Epithelial cell of prostate (primary cell): ENCODE measurements around the gene LARP4B.

ENCODE experiments used
- DNase-seq: peaks from one replicate; pipeline ENCODE4 v3.0.0-alpha.2; 2011; ENCODE audit warnings: low read depth, low spot score
- H3K27ac ChIP-seq: fragments of 450-650 bp; 2 replicates; pipeline ENCODE4 v1.5.1; 2017; ENCODE audit warnings: mild to moderate bottlenecking

LARP4B gene

DNA sequence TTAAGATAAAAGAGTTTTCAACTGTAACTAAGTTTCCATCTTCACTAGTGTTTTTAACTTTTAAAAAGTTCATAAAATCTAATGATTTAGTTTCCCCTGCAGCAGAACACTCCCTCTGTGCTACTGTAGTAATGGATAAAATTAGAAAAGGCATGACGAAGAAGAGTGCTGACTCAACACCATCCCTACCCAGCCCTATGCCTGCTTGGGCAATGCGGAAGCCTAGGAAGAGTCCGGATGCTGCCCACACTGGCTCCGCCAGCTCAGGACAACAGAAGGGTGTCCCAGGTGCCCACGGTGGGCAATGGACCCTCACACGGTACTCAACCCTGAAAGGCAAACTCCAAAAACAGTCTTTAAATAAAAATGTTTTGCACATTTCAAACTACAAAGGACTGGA is 118.2 kb downstream of the LARP4B start:
- DNase-seq, result no peak

DNA sequence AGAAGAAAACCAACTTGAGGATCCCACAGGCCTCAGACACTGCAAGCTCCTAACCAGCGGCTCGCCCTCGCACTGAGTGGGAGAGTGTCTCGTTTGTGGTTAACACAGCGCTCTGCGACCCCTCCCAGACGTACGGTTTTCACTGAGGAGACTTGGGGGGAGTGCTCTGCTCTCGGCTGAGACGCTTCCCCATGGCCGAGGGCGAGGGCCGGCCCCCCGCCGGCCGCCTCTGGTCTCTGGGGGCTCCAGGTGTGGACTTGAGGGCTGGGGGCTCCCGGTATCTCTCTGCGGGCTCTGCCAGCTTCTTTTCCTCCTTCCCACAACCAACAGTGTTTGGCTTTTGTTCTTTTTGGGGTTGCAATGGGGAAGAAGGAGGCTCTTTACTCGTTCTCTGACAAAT is 118.7 kb downstream of the LARP4B start:
- no peak for DNase-seq
- no peak overlapping the region for H3K27ac ChIP-seq

More for the DNA sequence above, 118.2 kb downstream of the LARP4B start:
- H3K27ac ChIP-seq, result no peak overlapping the region

GRCh38 chr10:811379-812175 is 119.9 kb downstream of the LARP4B start:
- no peak for DNase-seq
- no peak overlapping the region for H3K27ac ChIP-seq

DNA sequence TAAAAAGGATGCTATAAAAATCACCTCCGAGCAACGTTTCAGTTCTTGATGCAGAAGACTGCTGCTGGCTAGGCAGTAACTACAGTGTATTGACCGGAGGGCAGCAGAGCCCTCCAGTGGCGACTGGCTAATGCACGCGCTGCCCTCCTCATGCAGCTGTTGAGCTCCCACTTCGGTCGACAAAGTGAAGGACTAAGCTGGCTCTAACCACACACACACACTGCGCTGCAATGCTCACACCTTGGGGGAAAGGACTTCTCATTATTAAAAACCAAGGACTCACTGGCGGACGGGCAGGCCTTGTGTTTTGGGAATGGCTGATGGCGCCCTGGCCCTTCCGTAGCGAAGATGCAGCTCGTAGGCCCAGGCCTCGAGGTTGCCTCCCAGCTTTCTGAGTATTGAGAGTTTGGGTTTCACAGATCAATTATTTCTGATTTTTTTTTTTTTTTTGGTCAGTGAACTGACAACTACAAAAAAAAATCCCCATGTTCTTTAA is 121.1 kb downstream of the LARP4B start:
- DNase-seq, result no peak
- H3K27ac ChIP-seq, result no peak overlapping the region

DNA sequence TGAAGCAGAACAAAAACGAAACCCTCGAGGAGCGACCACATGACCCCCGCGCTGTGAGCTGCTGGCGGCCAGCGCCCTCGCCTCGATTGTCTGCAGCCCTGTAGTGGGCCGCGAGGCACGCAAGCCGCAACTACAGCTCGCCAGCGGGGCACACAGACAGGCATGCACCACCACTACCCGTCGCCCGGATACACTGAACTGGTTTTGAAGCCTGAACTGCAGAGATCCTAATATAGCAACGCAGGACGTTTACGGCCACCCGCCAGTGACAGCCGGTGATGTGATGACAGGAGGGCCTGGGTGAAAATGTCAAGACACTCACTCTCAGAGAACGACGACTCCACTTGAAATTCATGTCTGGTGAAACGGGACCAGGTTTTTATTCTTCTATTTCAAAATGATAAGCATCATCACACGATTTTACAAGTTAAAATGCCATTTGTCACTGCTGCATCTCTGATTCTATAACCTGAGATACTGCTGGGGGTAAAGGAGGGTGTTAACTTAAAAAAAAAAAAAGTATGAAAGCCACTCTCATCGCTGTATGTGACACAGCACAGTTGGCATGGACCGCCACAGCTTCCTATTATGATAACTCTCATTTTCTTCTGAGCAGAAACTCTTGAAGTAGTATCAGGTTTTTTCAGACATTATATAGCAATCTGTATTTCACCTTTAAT is 121.7 kb downstream of the LARP4B start:
- H3K27ac ChIP-seq, result no peak overlapping the region
- no peak for DNase-seq

- no peak overlapping the region for H3K27ac ChIP-seq
- DNase-seq, result no peak
Measured at GRCh38 chr10:807958-808353, 123.5 kb downstream of the LARP4B start.

- DNase-seq, result no peak
- no peak overlapping the region for H3K27ac ChIP-seq
Measured at GRCh38 chr10:807163-807957, 124.1 kb downstream of the LARP4B start.

GRCh38 chr10:806451-807162 is 124.9 kb downstream of the LARP4B start:
- no peak for DNase-seq
- no peak overlapping the region for H3K27ac ChIP-seq

GRCh38 chr10:805620-806305 is 125.7 kb downstream of the LARP4B start:
- H3K27ac ChIP-seq, result no peak overlapping the region
- DNase-seq, result no peak

DNA sequence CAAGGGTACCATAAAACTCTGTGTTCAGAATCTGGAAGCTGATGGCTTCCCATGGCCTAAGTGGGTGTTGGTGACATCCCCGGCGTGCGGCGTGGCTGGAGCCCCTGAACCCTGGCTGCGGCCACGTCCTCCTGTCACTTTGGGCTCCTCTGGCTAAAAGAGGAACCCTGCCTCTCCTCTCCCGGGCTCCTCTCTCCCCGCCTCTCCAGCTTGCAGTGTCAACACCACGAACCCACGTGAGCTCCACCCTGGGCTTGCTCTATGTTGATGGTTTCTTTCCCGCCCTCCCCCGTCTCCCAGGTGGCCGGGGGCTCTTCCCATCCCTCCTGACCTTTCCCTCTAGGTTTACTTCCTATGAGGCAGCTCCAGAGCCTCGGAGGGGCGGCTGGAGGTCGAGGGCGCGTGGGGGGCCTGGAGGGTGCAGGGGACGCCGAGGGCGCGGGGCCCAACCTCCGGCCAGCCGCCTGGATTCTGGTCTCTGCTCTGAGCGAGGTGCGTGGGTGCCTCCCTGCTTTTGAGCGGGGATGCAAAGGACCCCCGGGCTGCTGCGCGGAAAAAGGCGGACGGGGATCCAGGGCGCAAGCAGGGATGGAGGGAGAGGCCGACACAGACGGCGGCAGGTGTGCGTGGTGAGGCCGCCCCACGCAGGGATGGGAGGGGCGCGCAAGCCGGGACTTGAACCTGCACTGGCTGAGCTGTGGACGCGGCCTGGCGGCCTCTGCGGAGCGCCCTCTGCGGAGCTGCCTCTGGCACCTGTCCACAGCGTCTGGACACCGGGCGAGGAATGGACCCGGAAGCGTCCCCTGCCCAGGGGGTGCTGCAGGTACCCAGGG is 126.5 kb downstream of the LARP4B start:
- DNase-seq, result no peak
- H3K27ac ChIP-seq, result no peak overlapping the region

DNA sequence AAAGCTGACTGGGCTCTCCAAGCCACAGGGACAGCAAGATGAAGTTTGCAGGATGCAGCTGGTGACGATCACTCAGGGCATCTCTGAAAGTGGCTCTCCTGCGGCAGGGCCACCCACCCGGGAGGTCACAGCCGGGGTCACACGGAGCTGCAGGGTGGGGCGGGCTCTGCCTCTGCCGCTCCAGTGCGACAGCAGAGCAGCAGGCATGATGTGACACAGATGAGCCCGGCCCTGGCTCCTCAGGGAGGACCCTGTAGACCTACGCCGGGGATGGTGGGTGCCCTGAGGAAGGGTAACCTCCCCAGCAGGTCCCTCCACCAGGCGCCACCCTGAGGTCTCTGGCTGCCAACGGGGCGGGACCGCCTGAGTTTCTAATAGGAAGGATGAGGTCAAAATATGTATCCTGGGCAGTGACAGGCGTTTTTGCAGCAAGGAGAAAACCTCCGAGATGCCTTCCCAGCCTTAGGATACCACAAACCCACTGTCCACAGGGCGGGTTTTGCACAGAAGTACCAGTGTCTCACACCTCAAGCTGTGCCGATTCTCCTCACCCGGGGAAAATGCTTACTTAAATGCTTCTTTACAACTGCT is 127.2 kb downstream of the LARP4B start:
- no peak for DNase-seq
- no peak overlapping the region for H3K27ac ChIP-seq

DNA sequence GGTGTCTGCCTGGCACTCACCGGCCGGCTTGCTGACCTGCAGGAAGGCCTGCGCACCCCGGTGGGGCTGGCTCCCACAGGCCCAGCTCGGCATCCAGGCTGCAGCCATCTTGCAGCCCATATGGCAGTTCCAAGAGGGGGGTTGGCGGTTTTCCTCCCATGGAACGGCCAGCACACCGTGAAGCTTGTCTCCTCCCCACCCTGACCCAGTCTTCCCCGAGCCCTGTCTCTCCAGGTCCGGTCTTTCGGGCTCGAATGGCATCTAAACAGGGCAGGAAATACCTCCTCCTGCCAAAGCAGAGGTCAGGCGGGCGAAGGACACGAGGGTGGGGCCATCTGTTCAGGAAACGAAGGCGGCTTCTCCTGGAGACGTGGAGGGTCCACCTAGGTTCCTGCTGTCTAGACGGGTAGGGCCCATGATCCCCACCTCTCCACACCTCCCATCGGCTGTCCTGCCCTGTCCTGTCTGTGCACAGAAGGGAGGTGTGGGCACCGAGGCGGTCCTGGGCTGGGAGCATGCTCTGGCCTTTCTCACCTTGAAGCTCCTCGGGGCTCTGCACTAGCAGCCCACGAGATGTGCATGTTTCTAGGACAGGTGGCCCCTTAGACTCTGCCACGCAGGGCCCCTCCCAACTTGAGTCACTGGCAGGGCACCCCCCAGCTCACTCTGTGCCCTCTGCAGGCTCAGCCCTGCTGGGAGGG is 128.3 kb downstream of the LARP4B start:
- no peak for DNase-seq
- H3K27ac ChIP-seq, result no peak overlapping the region

GRCh38 chr10:802506-802905 is 129.0 kb downstream of the LARP4B start:
- no peak overlapping the region for H3K27ac ChIP-seq
- DNase-seq, result no peak

- no peak for DNase-seq
- H3K27ac ChIP-seq, result no peak overlapping the region
Measured at GRCh38 chr10:797179-797578, 134.3 kb downstream of the LARP4B start.

- no peak for DNase-seq
- H3K27ac ChIP-seq, result no peak overlapping the region
Measured at GRCh38 chr10:796233-796632, 135.3 kb downstream of the LARP4B start.

GRCh38 chr10:794382-794956 is 137.0 kb downstream of the LARP4B start:
- no peak for DNase-seq
- no peak overlapping the region for H3K27ac ChIP-seq

GRCh38 chr10:792792-793100 is 138.8 kb downstream of the LARP4B start:
- no peak overlapping the region for H3K27ac ChIP-seq
- no peak for DNase-seq
